Body of pancreas (tissue), 4 donors: ENCODE data around the gene MCIDAS. TPM values are rescaled to one million over a fixed set of nuclear protein-coding genes. Genes with fewer than 3 reads are reported as not detected.

ENCODE experiments used
- ATAC-seq: fragments of 150-250 bp; one replicate; pipeline ENCODE4 v1.9.1; 2016
- DNase-seq, 4 donors: peaks; one replicate each; pipeline ENCODE4 v3.0.0-alpha.2; 2019
- H3K27ac ChIP-seq, 4 donors: fragments of 200-600 bp; sonication (generic); 1 replicate in 3 of 4; 2 replicates in 1 of 4; pipeline versions ENCODE4 v1.5.1 to v1.6.1; 2016 to 2019; ENCODE audit warnings: mild to moderate bottlenecking in 1 of 4, mixed read lengths in 1 of 4, moderate library complexity in 1 of 4
- H3K27me3 ChIP-seq, 2 donors: fragments of 200-600 bp; sonication (generic); one replicate each; pipeline ENCODE4 v1.6.0; 2016; ENCODE audit warnings: mild to moderate bottlenecking in 1 of 2
- H3K36me3 ChIP-seq, 2 donors: fragments of 200-600 bp; sonication (generic); replicated peaks in 1 of 2; 2 replicates each; pipeline ENCODE4 v1.5.1; 2016; ENCODE audit warnings: low read depth in 2 of 2; ENCODE audit not compliant: insufficient read depth in 1 of 2
- H3K4me1 ChIP-seq: fragments of 200-600 bp; sonication (generic); one replicate; pipeline ENCODE4 v1.6.0; 2016
- H3K4me3 ChIP-seq, 2 donors: fragments of 200-600 bp; sonication (generic); 1 replicate in 1 of 2; 2 replicates in 1 of 2; pipeline ENCODE4 v1.5.1; 2016 to 2019
- H3K9me3 ChIP-seq, 3 donors: fragments of 200-600 bp; sonication (generic); 1 replicate in 2 of 3; 2 replicates in 1 of 3; pipeline ENCODE4 v1.5.1; 2016
- POLR2A ChIP-seq, 3 donors: fragments of 450-650 bp; IDR thresholded peaks; one replicate each; pipeline ENCODE4 v1.6.1; 2016; ENCODE audit warnings: antibody characterized with exemption in 3 of 3, mild to moderate bottlenecking in 2 of 3
- WGBS, 2 donors: methylation state at CpG; one replicate each; pipeline ENCODE4 v1.1.5; 2017; 5-methylcytosine and 5-hydroxymethylcytosine counted together
- intact Hi-C: fragments of 100-400 bp; cut with DNase I; formaldehyde crosslinking; loops from one replicate; pipeline ENCODE4 v1.15.1; 2023
- total RNA-seq, 2 donors: library from RNA; depleted of rRNA; stranded (reverse); fragments of >200 nt; gene quantifications; one replicate each; pipeline ENCODE4 v1.1.0, GENCODE V29; 2016
- TF ChIP-seq, protein P1 (sequence below), 7 experiments: fragments of 450-650 bp in 4 of 7; fragments of 200-600 bp in 3 of 7; sonication (generic) in 3 of 7; IDR thresholded peaks; one replicate each; pipeline ENCODE4 v1.5.1; 2016 to 2019; ENCODE audit warnings: antibody characterized with exemption in 7 of 7

Gene MCIDAS
- total RNA-seq, 2 donors from 2014 or later: 1.3 TPM; not detected in 1

DNA sequence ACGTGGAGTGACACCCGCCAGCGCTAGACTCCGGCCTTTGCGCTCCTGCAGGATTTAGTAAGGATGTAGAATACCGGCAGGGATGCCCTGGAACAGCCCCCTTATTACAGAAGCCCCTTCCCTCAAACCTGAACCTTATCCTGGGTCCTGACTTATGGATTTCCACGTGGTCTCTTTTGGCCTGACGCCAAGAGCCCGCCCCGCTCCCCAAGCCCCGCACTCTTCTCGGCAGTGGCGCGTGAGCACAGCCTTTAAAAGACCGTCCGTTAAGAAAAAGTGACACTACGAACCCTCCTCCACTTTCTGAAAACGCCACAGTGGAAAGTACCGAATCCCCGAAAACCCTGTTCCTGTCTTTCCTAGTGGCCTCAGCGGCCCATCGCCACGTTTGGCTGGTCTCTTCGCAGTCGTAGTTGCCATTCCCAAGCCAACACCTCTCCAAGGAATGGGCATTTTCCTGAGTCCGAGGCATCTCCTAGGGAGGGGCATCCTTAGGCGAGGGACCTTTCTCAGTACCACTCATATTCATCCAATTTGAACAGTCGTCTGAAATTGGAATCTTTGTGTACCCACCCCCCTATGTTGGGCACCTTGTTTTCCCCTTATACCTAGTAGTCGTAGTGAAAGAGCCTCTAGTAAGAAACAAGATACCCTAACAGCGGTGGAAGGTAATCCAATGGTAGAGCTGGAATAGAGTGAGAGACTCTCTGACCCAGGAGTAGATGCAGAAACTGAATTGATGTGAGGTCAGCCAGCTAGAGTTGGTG, 732 bp upstream of the MCIDAS start:
- TF ChIP-seq, protein P1, sequence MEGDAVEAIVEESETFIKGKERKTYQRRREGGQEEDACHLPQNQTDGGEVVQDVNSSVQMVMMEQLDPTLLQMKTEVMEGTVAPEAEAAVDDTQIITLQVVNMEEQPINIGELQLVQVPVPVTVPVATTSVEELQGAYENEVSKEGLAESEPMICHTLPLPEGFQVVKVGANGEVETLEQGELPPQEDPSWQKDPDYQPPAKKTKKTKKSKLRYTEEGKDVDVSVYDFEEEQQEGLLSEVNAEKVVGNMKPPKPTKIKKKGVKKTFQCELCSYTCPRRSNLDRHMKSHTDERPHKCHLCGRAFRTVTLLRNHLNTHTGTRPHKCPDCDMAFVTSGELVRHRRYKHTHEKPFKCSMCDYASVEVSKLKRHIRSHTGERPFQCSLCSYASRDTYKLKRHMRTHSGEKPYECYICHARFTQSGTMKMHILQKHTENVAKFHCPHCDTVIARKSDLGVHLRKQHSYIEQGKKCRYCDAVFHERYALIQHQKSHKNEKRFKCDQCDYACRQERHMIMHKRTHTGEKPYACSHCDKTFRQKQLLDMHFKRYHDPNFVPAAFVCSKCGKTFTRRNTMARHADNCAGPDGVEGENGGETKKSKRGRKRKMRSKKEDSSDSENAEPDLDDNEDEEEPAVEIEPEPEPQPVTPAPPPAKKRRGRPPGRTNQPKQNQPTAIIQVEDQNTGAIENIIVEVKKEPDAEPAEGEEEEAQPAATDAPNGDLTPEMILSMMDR (IDR thresholded peaks at IDR 0.05): no peak
- TF ChIP-seq POLR2A (IDR thresholded peaks at IDR 0.05): no peak
- no peak for DNase-seq
- no peak for ATAC-seq
- intact Hi-C loops: loop anchor here (5.0 kb wide), 1 partner anchor 46 kb away; no protein-coding TSS in a partner anchor
- Histone ChIP-seq H3K4me3 (peak overlapping the region; percentile 21 to 32), H3K9me3 (no peaks in the 10 kb centered on the region), H3K27me3 (no peaks in the 10 kb centered on the region), H3K36me3 (no peaks in the 10 kb centered on the region), H3K27ac (peak overlapping the region in 3 of 4 donors; percentile 24 to 62 (median 47)), H3K4me1 (peaks cover 35% of the 10 kb centered on the region)
- WGBS, 2 donors: 8 to 16% methylated on average over 28 to 30 of the region's 30 CpGs

DNA sequence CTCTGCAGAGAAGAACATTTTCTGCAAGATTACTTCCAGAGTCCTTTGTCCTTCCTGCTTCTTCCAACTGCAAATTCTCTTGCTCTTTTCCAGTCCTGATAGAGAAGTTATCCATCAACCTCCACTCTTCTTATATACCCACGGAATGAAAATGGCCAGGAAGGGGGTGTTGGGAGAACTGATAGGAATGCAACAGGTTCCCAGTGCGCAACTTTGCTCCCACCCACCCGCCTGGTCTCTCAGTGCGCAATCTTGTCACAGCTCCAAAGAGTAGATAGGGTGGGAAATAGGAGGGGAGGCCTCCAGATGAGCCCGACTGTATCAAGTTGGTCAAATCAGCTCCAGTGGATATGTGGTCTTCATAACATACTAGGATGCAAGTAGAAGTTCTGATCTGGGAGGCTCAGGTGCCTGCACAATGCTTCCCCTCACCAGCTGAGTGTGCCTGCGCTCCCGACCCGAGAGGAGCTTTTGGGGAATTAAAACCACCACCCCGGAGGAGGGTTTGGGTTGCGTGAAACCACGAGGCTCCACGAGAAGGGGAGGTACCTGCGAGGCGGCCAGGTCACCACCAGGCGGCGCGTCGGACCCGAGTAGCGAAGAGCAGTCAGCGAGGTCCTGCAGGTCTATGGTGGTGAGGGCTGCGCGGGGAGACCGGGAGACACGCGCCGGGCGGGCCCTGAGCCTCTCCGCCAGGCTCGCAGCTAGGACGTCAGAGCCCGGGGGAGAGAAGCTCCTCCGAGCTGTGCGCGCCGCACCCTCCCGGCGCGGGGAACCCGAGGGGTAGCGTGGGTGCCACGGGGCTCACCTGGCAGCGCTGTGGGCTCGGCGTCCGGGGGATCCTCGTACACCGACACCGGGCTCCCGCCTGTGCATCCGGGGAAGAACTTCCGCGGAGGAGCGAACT, 835 bp downstream of the MCIDAS start:
- Histone ChIP-seq H3K27me3 (no peaks in the 10 kb centered on the region), H3K4me3 (peak overlapping the region; percentile 21 to 32), H3K4me1 (peaks cover 29% of the 10 kb centered on the region), H3K27ac (peak overlapping the region in 3 of 4 donors; percentile 24 to 62 (median 47)), H3K9me3 (no peaks in the 10 kb centered on the region), H3K36me3 (no peaks in the 10 kb centered on the region)
- WGBS, 2 donors: 5 to 55% methylated on average over 5 to 54 of the region's 54 CpGs
- peak; percentile 41 to 62 (median 54) for DNase-seq
- ATAC-seq: peak; percentile 50
- TF ChIP-seq, protein P1 (IDR thresholded peaks at IDR 0.05): peak; percentile 20 to 61 (median 51)
- peak in 1 of 3 donors; percentile 4 for TF ChIP-seq POLR2A (IDR thresholded peaks at IDR 0.05)
- intact Hi-C loops: loop anchor here (5.0 kb wide), 1 partner anchor 44 kb away; no protein-coding TSS in a partner anchor

DNA sequence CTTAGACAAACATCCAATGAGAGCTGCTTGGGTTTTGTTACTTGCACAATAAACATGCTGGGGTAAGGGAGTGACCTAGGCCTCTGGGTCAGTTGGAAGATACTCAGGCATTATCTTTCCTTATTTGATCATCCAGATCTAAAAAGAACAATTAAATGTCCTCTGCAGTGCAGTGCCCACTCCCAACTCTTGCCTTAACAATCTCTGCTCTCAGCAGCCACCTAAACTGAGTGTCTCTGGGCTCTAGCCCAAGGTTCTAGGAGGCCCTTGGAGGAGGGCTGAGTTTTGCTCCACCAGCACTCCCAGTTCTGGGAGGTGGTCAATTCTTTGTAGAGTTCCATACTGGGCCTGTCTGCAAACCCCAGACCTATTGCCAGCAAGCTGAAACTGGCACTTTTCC, 1.8 kb downstream of the MCIDAS start:
- Histone ChIP-seq H3K4me1 (peaks cover 24% of the 10 kb centered on the region), H3K36me3 (no peaks in the 10 kb centered on the region), H3K27ac (no peak overlapping the region), H3K27me3 (no peaks in the 10 kb centered on the region), H3K4me3 (no peak overlapping the region), H3K9me3 (no peaks in the 10 kb centered on the region)
- intact Hi-C loops: loop anchor here (5.0 kb wide), 1 partner anchor 43 kb away; no protein-coding TSS in a partner anchor
- DNase-seq: no peak
- no peak for ATAC-seq
- TF ChIP-seq, protein P1 (IDR thresholded peaks at IDR 0.05): no peak
- TF ChIP-seq POLR2A (IDR thresholded peaks at IDR 0.05): no peak

- H3K36me3 ChIP-seq: no peaks in the 10 kb centered on the region
- TF ChIP-seq, protein P1 (IDR thresholded peaks at IDR 0.05): no peak
- no peak for TF ChIP-seq POLR2A (IDR thresholded peaks at IDR 0.05)
- no peak overlapping the region for H3K27ac ChIP-seq
- H3K9me3 ChIP-seq: no peaks in the 10 kb centered on the region
- no peak for DNase-seq
- no peak overlapping the region for H3K4me3 ChIP-seq
- 55 to 76% methylated on average over 7 of the region's 7 CpGs for WGBS, 2 donors
- intact Hi-C loops: no loop called here
- ATAC-seq: no peak
- H3K4me1 ChIP-seq: peaks cover 37% of the 10 kb centered on the region
- no peaks in the 10 kb centered on the region for H3K27me3 ChIP-seq
Observed at GRCh38 chr5:55223812-55224240, 3.3 kb downstream of the MCIDAS start.
